GM12878 (cell line): ENCODE results near the gene TRIM17.

ENCODE experiments used
- BHLHE40 ChIP-seq, 2 experiments: fragments of 450-650 bp in 1 of 2; IDR thresholded peaks; 2 replicates each; pipeline ENCODE4 v1.6.1; 2011 to 2017; ENCODE audit warnings: low read depth in 2 of 2, borderline replicate concordance in 1 of 2, improper control_type of control experiment in 1 of 2, low read length in 1 of 2, mild to moderate bottlenecking in 1 of 2
- CBX5 ChIP-seq: sonication (generic); IDR thresholded peaks from 2 replicates; pipeline ENCODE4 v1.6.1; 2016; ENCODE audit warnings: low read depth, moderate library complexity, mild to moderate bottlenecking, inconsistent platforms
- EP300 ChIP-seq, 2 experiments: fragments of 150-350 bp in 1 of 2; IDR thresholded peaks; 2 replicates each; pipeline ENCODE4 v1.6.1; 2011 to 2012; ENCODE audit warnings: low read depth in 2 of 2, low read length in 2 of 2, borderline replicate concordance in 1 of 2, improper control_type of control experiment in 1 of 2, inconsistent platforms in 1 of 2; ENCODE audit not compliant: control insufficient read depth in 1 of 2
- MYC ChIP-seq: IDR thresholded peaks from 2 replicates; pipeline ENCODE4 v1.6.1; 2011; ENCODE audit warnings: mild to moderate bottlenecking, low read length, moderate library complexity, inconsistent platforms; ENCODE audit not compliant: insufficient read depth, insufficient replicate concordance, insufficient read length, severe bottlenecking
- NFIC ChIP-seq: IDR thresholded peaks from 2 replicates; pipeline ENCODE4 v1.6.1; 2012; ENCODE audit warnings: low read depth, mild to moderate bottlenecking, inconsistent platforms, low read length, moderate library complexity
- NFYB ChIP-seq: IDR thresholded peaks from 2 replicates; pipeline ENCODE4 v1.6.1; 2011; ENCODE audit warnings: low read depth, mild to moderate bottlenecking, low read length, improper control_type of control experiment, moderate library complexity; ENCODE audit not compliant: insufficient read depth
- POLR2AphosphoS5 ChIP-seq: IDR thresholded peaks from 2 replicates; pipeline ENCODE4 v1.6.1; 2011; ENCODE audit warnings: mild to moderate bottlenecking, low read length, inconsistent platforms
- SREBF2 ChIP-seq: IDR thresholded peaks from 2 replicates; pipeline ENCODE4 v1.6.1; 2012; ENCODE audit warnings: mild to moderate bottlenecking, low read length
- TAF1 ChIP-seq: IDR thresholded peaks from 2 replicates; pipeline ENCODE4 v1.6.1; 2011; ENCODE audit warnings: mild to moderate bottlenecking, low read depth, low read length, borderline replicate concordance
- YY1 ChIP-seq: IDR thresholded peaks from 2 replicates; pipeline ENCODE4 v1.6.1; 2011; ENCODE audit warnings: low read depth, mild to moderate bottlenecking, low read length
- TF ChIP-seq, protein P1 (sequence below), 3 experiments: IDR thresholded peaks in 2 of 3; conservative IDR thresholded peaks in 1 of 3; 2 replicates each; pipeline ENCODE4 v1.5.1; 2011; ENCODE audit warnings: low read depth in 3 of 3, low read length in 3 of 3, mild to moderate bottlenecking in 3 of 3, control low read depth in 2 of 3, moderate library complexity in 2 of 3, inconsistent platforms in 1 of 3, mixed read lengths in 1 of 3; ENCODE audit not compliant: control insufficient read depth in 2 of 3, insufficient read depth in 1 of 3; ENCODE audit errors: extremely low read depth in 1 of 3

DNA sequence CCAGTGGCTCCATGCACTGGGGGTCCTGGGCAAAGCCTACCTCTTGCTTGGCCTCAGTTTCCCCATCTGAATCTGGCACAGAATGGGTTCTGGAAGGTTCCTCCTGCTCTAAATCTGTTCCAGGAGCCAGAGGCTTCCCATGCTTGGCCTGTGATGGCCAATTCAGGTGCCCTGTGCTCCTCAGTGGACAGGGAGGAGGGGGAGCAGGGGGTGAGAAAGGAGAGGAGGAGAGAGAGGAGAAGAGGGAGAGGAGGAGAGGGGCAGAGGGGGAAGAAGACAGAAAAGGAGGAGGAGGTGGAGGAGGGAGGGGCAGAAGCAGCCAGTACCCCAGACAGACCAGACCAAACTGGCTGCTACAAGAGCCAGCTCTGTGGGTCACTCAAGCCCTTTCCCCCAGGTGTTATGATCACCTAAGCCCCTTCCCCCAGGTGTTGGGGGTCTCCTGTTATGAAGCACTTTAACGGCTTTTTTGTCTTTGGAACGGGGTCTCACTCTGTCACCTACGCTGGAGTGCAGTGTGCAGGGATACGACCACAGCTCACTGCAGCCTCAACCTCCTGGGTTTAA lies 53.7 kb downstream of the TRIM17 start:
- TF ChIP-seq SREBF2 = no peak
- no peak for TF ChIP-seq MYC
- TF ChIP-seq, protein P1, sequence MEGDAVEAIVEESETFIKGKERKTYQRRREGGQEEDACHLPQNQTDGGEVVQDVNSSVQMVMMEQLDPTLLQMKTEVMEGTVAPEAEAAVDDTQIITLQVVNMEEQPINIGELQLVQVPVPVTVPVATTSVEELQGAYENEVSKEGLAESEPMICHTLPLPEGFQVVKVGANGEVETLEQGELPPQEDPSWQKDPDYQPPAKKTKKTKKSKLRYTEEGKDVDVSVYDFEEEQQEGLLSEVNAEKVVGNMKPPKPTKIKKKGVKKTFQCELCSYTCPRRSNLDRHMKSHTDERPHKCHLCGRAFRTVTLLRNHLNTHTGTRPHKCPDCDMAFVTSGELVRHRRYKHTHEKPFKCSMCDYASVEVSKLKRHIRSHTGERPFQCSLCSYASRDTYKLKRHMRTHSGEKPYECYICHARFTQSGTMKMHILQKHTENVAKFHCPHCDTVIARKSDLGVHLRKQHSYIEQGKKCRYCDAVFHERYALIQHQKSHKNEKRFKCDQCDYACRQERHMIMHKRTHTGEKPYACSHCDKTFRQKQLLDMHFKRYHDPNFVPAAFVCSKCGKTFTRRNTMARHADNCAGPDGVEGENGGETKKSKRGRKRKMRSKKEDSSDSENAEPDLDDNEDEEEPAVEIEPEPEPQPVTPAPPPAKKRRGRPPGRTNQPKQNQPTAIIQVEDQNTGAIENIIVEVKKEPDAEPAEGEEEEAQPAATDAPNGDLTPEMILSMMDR (IDR thresholded peaks at IDR 0.05 in 2 of 3, conservative IDR thresholded peaks at IDR 0.05 in 1 of 3; ENCODE audit: control insufficient read depth in 2 of 3, extremely low read depth in 1 of 3, insufficient read depth in 1 of 3, low read depth in 3 of 3, low read length in 3 of 3) = no peak
- no peak for TF ChIP-seq NFIC
- no peak for TF ChIP-seq YY1
- TF ChIP-seq TAF1 = no peak
- TF ChIP-seq POLR2AphosphoS5 = no peak
- TF ChIP-seq CBX5 = no peak
- no peak for TF ChIP-seq NFYB
- no peak for TF ChIP-seq EP300 (IDR thresholded peaks at IDR 0.05; ENCODE audit: borderline replicate concordance in 1 of 2, control insufficient read depth in 1 of 2, low read depth in 2 of 2, low read length in 2 of 2)
- TF ChIP-seq BHLHE40 (IDR thresholded peaks at IDR 0.05; ENCODE audit: borderline replicate concordance in 1 of 2, low read depth in 2 of 2, low read length in 1 of 2) = no peak
